ENCODE results near the gene SH3GL2. TPM values are rescaled to one million over a fixed set of nuclear protein-coding genes. Genes with fewer than 3 reads are reported as not detected.

Gene SH3GL2
- 0.16 TPM in 1 of 2 replicates, not detected in the other for total RNA-seq
- 0.08 and 0.12 TPM in 2 replicates for polyA plus RNA-seq
- 0.04 and 0.06 TPM in 2 replicates for polyA plus RNA-seq (2011; cell fraction: cytosol; rRNA removed)
- polyA plus RNA-seq (2011; cell fraction: nucleus; rRNA removed): 0.10 and 0.11 TPM in 2 replicates
- polyA plus RNA-seq (2012): 0.23 TPM in 1 of 2 replicates, not detected in the other
- polyA minus RNA-seq: 0.13 TPM in 1 of 2 replicates, not detected in the other
- polyA minus RNA-seq (2011; cell fraction: cytosol; rRNA and poly(A)+ RNA removed): 36.7 TPM
- 0.14 TPM in 1 of 2 replicates, not detected in the other for polyA minus RNA-seq (2011; cell fraction: nucleus; rRNA and poly(A)+ RNA removed)
- percentile 17 among the genes with signal in this experiment for Bru-seq, nascent RNA
- percentile 31 among the genes with signal in this experiment for BruChase-seq, experiment 1, labeled RNA remaining after a 6-hour chase
- percentile 18 among the genes with signal in this experiment for BruChase-seq, experiment 2, labeled RNA remaining after a 2-hour chase
- long read RNA-seq: 0 reads

DNA sequence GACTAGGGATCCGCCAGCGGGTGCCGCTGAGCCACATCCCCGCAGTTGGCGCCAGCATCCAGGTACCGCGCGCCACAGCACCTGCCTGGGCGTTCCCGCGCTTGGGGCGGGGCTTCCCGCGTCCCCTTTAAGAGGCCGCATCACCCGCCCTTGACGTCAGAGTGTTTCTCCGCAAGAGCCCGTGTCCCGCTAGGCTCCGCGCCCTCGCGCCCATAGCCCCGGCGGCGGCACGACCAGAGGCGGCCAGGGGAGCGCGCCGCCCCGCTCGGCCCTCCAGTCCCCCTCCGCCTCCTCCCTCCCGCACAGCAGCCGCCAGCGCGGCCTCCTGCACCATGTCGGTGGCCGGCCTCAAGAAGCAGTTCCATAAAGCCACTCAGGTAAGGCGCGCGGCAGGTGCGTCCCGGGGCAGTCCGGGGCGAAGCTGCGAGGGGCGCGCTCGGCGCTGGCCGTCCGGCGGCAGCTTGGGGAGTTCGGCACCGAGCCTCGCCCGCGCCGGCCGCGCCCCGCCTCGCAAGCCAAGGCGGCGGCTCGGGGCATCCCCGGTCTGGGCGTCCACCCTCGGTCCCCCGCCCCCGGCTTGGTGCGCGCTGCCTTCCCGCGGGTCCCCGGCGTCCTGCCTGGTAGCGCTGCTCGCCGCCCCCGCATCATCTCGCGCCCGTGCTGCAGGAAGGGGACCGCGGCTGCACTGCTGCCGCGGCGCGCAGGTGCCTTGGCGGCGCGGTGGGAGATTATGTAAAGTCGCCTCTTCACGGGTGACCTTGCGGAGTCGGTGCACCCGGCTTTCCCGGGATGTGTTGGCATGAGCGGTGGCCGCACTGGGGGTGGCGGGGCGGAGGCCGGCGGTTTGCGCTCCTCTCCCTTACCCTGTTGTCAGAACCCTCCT is at the start of gene SH3GL2:
SH3GL2 (plus strand) TSS at position 156 of the 883 bp plus-strand sequence.
- intact Hi-C loops (cut with micrococcal nuclease) (no loop called here), dilution Hi-C loops (cut with MboI; ENCODE audit: extremely low pct_ligation_motif_present, low sequenced_read_pairs) (no loop called here)
- BruUV-seq (replicated peaks): no TSS peak
- peak within 1 kb of the TSS; percentile 78 for H2AFZ ChIP-seq (ENCODE audit: low read depth, low read length)
- no peaks in the 10 kb centered on the region for H3K9me3 ChIP-seq (replicated peaks; ENCODE audit: control insufficient read depth, insufficient read depth, low read length)
- H3K9ac ChIP-seq (replicated peaks; ENCODE audit: extremely low read depth, insufficient read depth, low read length): no peak within 1 kb of the TSS
- H4K20me1 ChIP-seq (replicated peaks; ENCODE audit: control insufficient read depth, extremely low read depth, insufficient read depth, low read length): no peaks in the 10 kb centered on the region
- TF ChIP-seq, protein P1, sequence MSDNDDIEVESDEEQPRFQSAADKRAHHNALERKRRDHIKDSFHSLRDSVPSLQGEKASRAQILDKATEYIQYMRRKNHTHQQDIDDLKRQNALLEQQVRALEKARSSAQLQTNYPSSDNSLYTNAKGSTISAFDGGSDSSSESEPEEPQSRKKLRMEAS (IDR thresholded peaks at IDR 0.05; ENCODE audit: insufficient read depth, insufficient read length): no peak
- TF ChIP-seq GATA2 (IDR thresholded peaks at IDR 0.05; ENCODE audit: insufficient read depth, insufficient read length, low read depth, low read length) (no peak), POLR2A (IDR thresholded peaks at IDR 0.05; ENCODE audit: low read depth, low read length) (no peak), EZH2 (IDR thresholded peaks at IDR 0.05; ENCODE audit: borderline replicate concordance, low read depth, low read length, severe bottlenecking) (peak; percentile 88), MYC (IDR thresholded peaks at IDR 0.05; ENCODE audit: low read depth, low read length) (no peak), FOS (IDR thresholded peaks at IDR 0.05; ENCODE audit: borderline replicate concordance, insufficient read depth, low read length) (no peak)
- TF ChIP-seq, protein P2, sequence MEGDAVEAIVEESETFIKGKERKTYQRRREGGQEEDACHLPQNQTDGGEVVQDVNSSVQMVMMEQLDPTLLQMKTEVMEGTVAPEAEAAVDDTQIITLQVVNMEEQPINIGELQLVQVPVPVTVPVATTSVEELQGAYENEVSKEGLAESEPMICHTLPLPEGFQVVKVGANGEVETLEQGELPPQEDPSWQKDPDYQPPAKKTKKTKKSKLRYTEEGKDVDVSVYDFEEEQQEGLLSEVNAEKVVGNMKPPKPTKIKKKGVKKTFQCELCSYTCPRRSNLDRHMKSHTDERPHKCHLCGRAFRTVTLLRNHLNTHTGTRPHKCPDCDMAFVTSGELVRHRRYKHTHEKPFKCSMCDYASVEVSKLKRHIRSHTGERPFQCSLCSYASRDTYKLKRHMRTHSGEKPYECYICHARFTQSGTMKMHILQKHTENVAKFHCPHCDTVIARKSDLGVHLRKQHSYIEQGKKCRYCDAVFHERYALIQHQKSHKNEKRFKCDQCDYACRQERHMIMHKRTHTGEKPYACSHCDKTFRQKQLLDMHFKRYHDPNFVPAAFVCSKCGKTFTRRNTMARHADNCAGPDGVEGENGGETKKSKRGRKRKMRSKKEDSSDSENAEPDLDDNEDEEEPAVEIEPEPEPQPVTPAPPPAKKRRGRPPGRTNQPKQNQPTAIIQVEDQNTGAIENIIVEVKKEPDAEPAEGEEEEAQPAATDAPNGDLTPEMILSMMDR (IDR thresholded peaks at IDR 0.05; ENCODE audit: extremely low read depth in 1 of 2, insufficient read depth in 1 of 2, low read depth in 1 of 2, low read length in 2 of 2): no peak
- DNase-seq (ENCODE audit: low read depth, low spot score) (no peak), FAIRE-seq (no peak)
- CTCF ChIA-PET: no interaction called here
- no peaks in the 10 kb centered on the region for H3K36me3 ChIP-seq (ENCODE audit: control insufficient read depth in 2 of 2, extremely low read depth in 1 of 2, insufficient read depth in 2 of 2, low read length in 2 of 2)
- peaks cover 11% of the 10 kb centered on the region for H3K4me1 ChIP-seq (ENCODE audit: control insufficient read depth, extremely low read depth, insufficient read depth, low read length)
- H3K9me1 ChIP-seq (replicated peaks; ENCODE audit: control insufficient read depth, extremely low read depth, insufficient read depth, low read length): no peaks in the 10 kb centered on the region
- no peak within 1 kb of the TSS for H3K27ac ChIP-seq (ENCODE audit: insufficient read depth, low read depth, low read length)
- POLR2A ChIA-PET: no interaction called here
- H3K79me2 ChIP-seq (ENCODE audit: control insufficient read depth, insufficient read depth, low read length): no peaks in the 10 kb centered on the region
- peak within 1 kb of the TSS; percentile 62 for H3K4me2 ChIP-seq (ENCODE audit: insufficient read depth, low read length)
- peaks cover 29 to 40% of the 10 kb centered on the region in 2 experiments for H3K27me3 ChIP-seq (ENCODE audit: control insufficient read depth in 2 of 2, insufficient read depth in 2 of 2, low read length in 2 of 2)
- H3K4me3 ChIP-seq (replicated peaks in 1 of 3; ENCODE audit: insufficient read depth in 1 of 3, low read depth in 1 of 3, low read length in 3 of 3): peak within 1 kb of the TSS; percentile 0 to 39 (median 35)
